Measurements from ENCODE around the gene GGNBP2.

The GGNBP2 gene

GRCh38 chr17:36545465-36546417, 1.0 kb downstream of the GGNBP2 start:
- H3K27ac Mint-ChIP-seq (ENCODE audit: low read depth), result peak overlapping the region; percentile 98
- H3K27me3 Mint-ChIP-seq, result no peaks in the 10 kb centered on the region
- peak overlapping the region; percentile 95 for H3K4me3 Mint-ChIP-seq
- DNase-seq (ENCODE audit: low spot score in 2 of 2), result peak; percentile 93 to 97
- peaks cover 28% of the 10 kb centered on the region for H3K36me3 Mint-ChIP-seq (ENCODE audit: insufficient read depth)
- peaks cover 29% of the 10 kb centered on the region for H3K4me1 Mint-ChIP-seq
- ATAC-seq (replicated peaks; ENCODE audit: extremely low read depth, poor library complexity, severe bottlenecking), result peak; percentile 82
- no peaks in the 10 kb centered on the region for H3K9me3 Mint-ChIP-seq

- ATAC-seq (replicated peaks; ENCODE audit: extremely low read depth, poor library complexity, severe bottlenecking), result no peak
- H3K4me1 Mint-ChIP-seq, result peaks cover 33% of the 10 kb centered on the region
- DNase-seq (ENCODE audit: low spot score in 2 of 2), result no peak
- H3K36me3 Mint-ChIP-seq (ENCODE audit: insufficient read depth), result peaks cover 31% of the 10 kb centered on the region
- peak overlapping the region; percentile 95 for H3K4me3 Mint-ChIP-seq
- no peaks in the 10 kb centered on the region for H3K27me3 Mint-ChIP-seq
- H3K9me3 Mint-ChIP-seq, result no peaks in the 10 kb centered on the region
- peak overlapping the region; percentile 98 for H3K27ac Mint-ChIP-seq (ENCODE audit: low read depth)
Measured at GRCh38 chr17:36546418-36547093, 1.8 kb downstream of the GGNBP2 start.

- Mint-ChIP-seq H3K4me1 (peaks cover 33% of the 10 kb centered on the region), H3K27me3 (no peaks in the 10 kb centered on the region), H3K36me3 (ENCODE audit: insufficient read depth) (peaks cover 32% of the 10 kb centered on the region), H3K27ac (ENCODE audit: low read depth) (no peak overlapping the region), H3K4me3 (no peak overlapping the region), H3K9me3 (no peaks in the 10 kb centered on the region)
- DNase-seq (ENCODE audit: low spot score in 2 of 2) (no peak), ATAC-seq (replicated peaks; ENCODE audit: extremely low read depth, poor library complexity, severe bottlenecking) (no peak)
Measured at GRCh38 chr17:36547776-36548175, 3.1 kb downstream of the GGNBP2 start.

GRCh38 chr17:36550491-36551417, 6.0 kb downstream of the GGNBP2 start:
- Mint-ChIP-seq H3K4me1 (peaks cover 41% of the 10 kb centered on the region), H3K27ac (ENCODE audit: low read depth) (peak overlapping the region; percentile 74), H3K9me3 (no peaks in the 10 kb centered on the region), H3K36me3 (ENCODE audit: insufficient read depth) (peaks cover 25% of the 10 kb centered on the region), H3K27me3 (no peaks in the 10 kb centered on the region), H3K4me3 (peak overlapping the region; percentile 55)
- ATAC-seq (replicated peaks; ENCODE audit: extremely low read depth, poor library complexity, severe bottlenecking), result peak; percentile 41
- DNase-seq (ENCODE audit: low spot score in 2 of 2), result no peak

- Mint-ChIP-seq H3K27ac (ENCODE audit: low read depth) (no peak overlapping the region), H3K4me3 (peak overlapping the region; percentile 25), H3K4me1 (peaks cover 46% of the 10 kb centered on the region), H3K27me3 (no peaks in the 10 kb centered on the region), H3K9me3 (no peaks in the 10 kb centered on the region), H3K36me3 (ENCODE audit: insufficient read depth) (peaks cover 40% of the 10 kb centered on the region)
- DNase-seq (ENCODE audit: low spot score in 2 of 2) (no peak), ATAC-seq (replicated peaks; ENCODE audit: extremely low read depth, poor library complexity, severe bottlenecking) (no peak)
Measured at GRCh38 chr17:36553459-36553858, 8.7 kb downstream of the GGNBP2 start.

GRCh38 chr17:36566081-36566480, 21.4 kb downstream of the GGNBP2 start:
- no peak overlapping the region for H3K27ac Mint-ChIP-seq (ENCODE audit: low read depth)
- no peak overlapping the region for H3K4me3 Mint-ChIP-seq
- ATAC-seq (replicated peaks; ENCODE audit: extremely low read depth, poor library complexity, severe bottlenecking) (no peak), DNase-seq (ENCODE audit: low spot score in 2 of 2) (no peak)
- peaks cover 87% of the 10 kb centered on the region for H3K36me3 Mint-ChIP-seq (ENCODE audit: insufficient read depth)
- no peaks in the 10 kb centered on the region for H3K9me3 Mint-ChIP-seq
- no peaks in the 10 kb centered on the region for H3K27me3 Mint-ChIP-seq
- H3K4me1 Mint-ChIP-seq, result peaks cover 25% of the 10 kb centered on the region

GRCh38 chr17:36575028-36575427, 30.3 kb downstream of the GGNBP2 start:
- no peak for ATAC-seq (replicated peaks; ENCODE audit: extremely low read depth, poor library complexity, severe bottlenecking)
- H3K27ac Mint-ChIP-seq (ENCODE audit: low read depth), result no peak overlapping the region
- H3K36me3 Mint-ChIP-seq (ENCODE audit: insufficient read depth), result peaks cover 68% of the 10 kb centered on the region
- H3K9me3 Mint-ChIP-seq, result no peaks in the 10 kb centered on the region
- peaks cover 36% of the 10 kb centered on the region for H3K4me1 Mint-ChIP-seq
- no peaks in the 10 kb centered on the region for H3K27me3 Mint-ChIP-seq
- DNase-seq (ENCODE audit: low spot score in 2 of 2), result no peak
- no peak overlapping the region for H3K4me3 Mint-ChIP-seq

GRCh38 chr17:36576793-36577192, 32.1 kb downstream of the GGNBP2 start:
- no peak overlapping the region for H3K4me3 Mint-ChIP-seq
- H3K36me3 Mint-ChIP-seq (ENCODE audit: insufficient read depth), result peaks cover 69% of the 10 kb centered on the region
- no peak for DNase-seq (ENCODE audit: low spot score in 2 of 2)
- H3K9me3 Mint-ChIP-seq, result no peaks in the 10 kb centered on the region
- peaks cover 36% of the 10 kb centered on the region for H3K4me1 Mint-ChIP-seq
- H3K27ac Mint-ChIP-seq (ENCODE audit: low read depth), result no peak overlapping the region
- no peaks in the 10 kb centered on the region for H3K27me3 Mint-ChIP-seq
- no peak for ATAC-seq (replicated peaks; ENCODE audit: extremely low read depth, poor library complexity, severe bottlenecking)

- Mint-ChIP-seq H3K36me3 (ENCODE audit: insufficient read depth) (peaks cover 69% of the 10 kb centered on the region), H3K4me1 (peaks cover 22% of the 10 kb centered on the region), H3K27me3 (no peaks in the 10 kb centered on the region), H3K27ac (ENCODE audit: low read depth) (no peak overlapping the region), H3K9me3 (no peaks in the 10 kb centered on the region), H3K4me3 (no peak overlapping the region)
- ATAC-seq (replicated peaks; ENCODE audit: extremely low read depth, poor library complexity, severe bottlenecking), result no peak
- DNase-seq (ENCODE audit: low spot score in 2 of 2), result no peak
Measured at GRCh38 chr17:36578671-36579070, 34.0 kb downstream of the GGNBP2 start.

GRCh38 chr17:36583787-36584186, 39.1 kb downstream of the GGNBP2 start:
- ATAC-seq (replicated peaks; ENCODE audit: extremely low read depth, poor library complexity, severe bottlenecking) (no peak), DNase-seq (ENCODE audit: low spot score in 2 of 2) (no peak)
- Mint-ChIP-seq H3K4me3 (no peak overlapping the region), H3K27me3 (no peaks in the 10 kb centered on the region), H3K36me3 (ENCODE audit: insufficient read depth) (peaks cover 86% of the 10 kb centered on the region), H3K9me3 (no peaks in the 10 kb centered on the region), H3K27ac (ENCODE audit: low read depth) (no peak overlapping the region), H3K4me1 (peaks cover 5% of the 10 kb centered on the region)

- peak overlapping the region; percentile 77 for H3K27ac Mint-ChIP-seq (ENCODE audit: low read depth)
- H3K9me3 Mint-ChIP-seq, result no peaks in the 10 kb centered on the region
- H3K4me3 Mint-ChIP-seq, result no peak overlapping the region
- peaks cover 3% of the 10 kb centered on the region for H3K4me1 Mint-ChIP-seq
- peaks cover 72% of the 10 kb centered on the region for H3K36me3 Mint-ChIP-seq (ENCODE audit: insufficient read depth)
- ATAC-seq (replicated peaks; ENCODE audit: extremely low read depth, poor library complexity, severe bottlenecking) (no peak), DNase-seq (ENCODE audit: low spot score in 2 of 2) (no peak)
- H3K27me3 Mint-ChIP-seq, result no peaks in the 10 kb centered on the region
Measured at GRCh38 chr17:36586138-36586537, 41.4 kb downstream of the GGNBP2 start.

- DNase-seq (ENCODE audit: low spot score in 2 of 2), result no peak
- H3K4me1 Mint-ChIP-seq, result peaks cover 18% of the 10 kb centered on the region
- no peaks in the 10 kb centered on the region for H3K27me3 Mint-ChIP-seq
- H3K9me3 Mint-ChIP-seq, result no peaks in the 10 kb centered on the region
- peaks cover 41% of the 10 kb centered on the region for H3K36me3 Mint-ChIP-seq (ENCODE audit: insufficient read depth)
- ATAC-seq (replicated peaks; ENCODE audit: extremely low read depth, poor library complexity, severe bottlenecking), result no peak
- no peak overlapping the region for H3K27ac Mint-ChIP-seq (ENCODE audit: low read depth)
- peak overlapping the region; percentile 6 for H3K4me3 Mint-ChIP-seq
Measured at GRCh38 chr17:36590082-36590481, 45.4 kb downstream of the GGNBP2 start.
